ENCODE data around the gene UNC13A. TPM values are rescaled to one million over a fixed set of nuclear protein-coding genes. Genes with fewer than 3 reads are reported as not detected.

Gene UNC13A
- total RNA-seq, 2 donors from 2014 or later = 0.14 to 2.4 TPM

GRCh38 chr19:17659996-17660395 lies 28.2 kb downstream of the UNC13A start:
- Histone ChIP-seq H3K27me3 (replicated peaks; ENCODE audit: insufficient read depth) (no peaks in the 10 kb centered on the region), H3K36me3 (no peaks in the 10 kb centered on the region), H3K27ac (no peak overlapping the region), H3K4me3 (no peak overlapping the region), H3K9me3 (no peaks in the 10 kb centered on the region), H3K4me1 (replicated peaks) (no peaks in the 10 kb centered on the region)
- no peak for TF ChIP-seq CTCF (IDR thresholded peaks at IDR 0.05)
- no peak for TF ChIP-seq POLR2AphosphoS5 (IDR thresholded peaks at IDR 0.05)
- no peak for TF ChIP-seq POLR2A (IDR thresholded peaks at IDR 0.05)
- no peak for DNase-seq (ENCODE audit: low spot score)
- 50% methylated on average over 7 of the region's 7 CpGs for WGBS
- intact Hi-C loops (cut with DNase I) = no loop called here

GRCh38 chr19:17658666-17659065 lies 29.5 kb downstream of the UNC13A start:
- intact Hi-C loops (cut with DNase I) = no loop called here
- 20% methylated on average over 3 of the region's 3 CpGs for WGBS
- DNase-seq (ENCODE audit: low spot score) = no peak
- no peak for TF ChIP-seq CTCF (IDR thresholded peaks at IDR 0.05)
- Histone ChIP-seq H3K9me3 (no peaks in the 10 kb centered on the region), H3K27me3 (replicated peaks; ENCODE audit: insufficient read depth) (no peaks in the 10 kb centered on the region), H3K4me3 (no peak overlapping the region), H3K4me1 (replicated peaks) (no peaks in the 10 kb centered on the region), H3K27ac (peak overlapping the region in 1 of 2 donors; percentile 42), H3K36me3 (no peaks in the 10 kb centered on the region)

GRCh38 chr19:17658240-17658639 lies 29.9 kb downstream of the UNC13A start:
- H3K9me3 ChIP-seq = no peaks in the 10 kb centered on the region
- H3K36me3 ChIP-seq = no peaks in the 10 kb centered on the region
- no peak for DNase-seq (ENCODE audit: low spot score)
- H3K27ac ChIP-seq = peak overlapping the region in 1 of 2 donors; percentile 4
- TF ChIP-seq POLR2A (IDR thresholded peaks at IDR 0.05) (no peak), POLR2AphosphoS5 (IDR thresholded peaks at IDR 0.05) (no peak), CTCF (IDR thresholded peaks at IDR 0.05) (no peak)
- H3K4me3 ChIP-seq = no peak overlapping the region
- no peaks in the 10 kb centered on the region for H3K27me3 ChIP-seq (replicated peaks; ENCODE audit: insufficient read depth)
- WGBS = 89% methylated on average over 6 of the region's 6 CpGs
- H3K4me1 ChIP-seq (replicated peaks) = no peaks in the 10 kb centered on the region
- intact Hi-C loops (cut with DNase I) = no loop called here

GRCh38 chr19:17656970-17657369 lies 31.2 kb downstream of the UNC13A start:
- TF ChIP-seq POLR2A (IDR thresholded peaks at IDR 0.05) = no peak
- 68% methylated on average over 8 of the region's 8 CpGs for WGBS
- no peak overlapping the region for H3K4me3 ChIP-seq

GRCh38 chr19:17655751-17656472 lies 32.2 kb downstream of the UNC13A start:
- intact Hi-C loops (cut with DNase I) = no loop called here
- Histone ChIP-seq H3K9me3 (no peaks in the 10 kb centered on the region), H3K4me3 (no peak overlapping the region), H3K36me3 (no peaks in the 10 kb centered on the region), H3K27me3 (replicated peaks; ENCODE audit: insufficient read depth) (no peaks in the 10 kb centered on the region), H3K27ac (no peak overlapping the region), H3K4me1 (replicated peaks) (no peaks in the 10 kb centered on the region)
- no peak for DNase-seq (ENCODE audit: low spot score)
- WGBS = 83% methylated on average over 25 of the region's 25 CpGs
- TF ChIP-seq CTCF (IDR thresholded peaks at IDR 0.05) (no peak), POLR2A (IDR thresholded peaks at IDR 0.05) (no peak), POLR2AphosphoS5 (IDR thresholded peaks at IDR 0.05) (no peak)

More at GRCh38 chr19:17656970-17657369, 31.2 kb downstream of the UNC13A start:
- H3K36me3 ChIP-seq = no peaks in the 10 kb centered on the region
- no peaks in the 10 kb centered on the region for H3K27me3 ChIP-seq (replicated peaks; ENCODE audit: insufficient read depth)
- H3K27ac ChIP-seq = no peak overlapping the region
- no peaks in the 10 kb centered on the region for H3K9me3 ChIP-seq
- intact Hi-C loops (cut with DNase I) = no loop called here
- no peak for DNase-seq (ENCODE audit: low spot score)
- no peaks in the 10 kb centered on the region for H3K4me1 ChIP-seq (replicated peaks)

Measured in prostate gland (tissue), 2 donors.